ENCODE data around the gene MCF2L2.

MCF2L2 gene

GRCh38 chr3:183153210-183153950 is 275.0 kb downstream of the MCF2L2 start:
- DNase-seq (ENCODE audit: extremely low spot score), result no peak
- no peak for TF ChIP-seq CTCF (IDR thresholded peaks at IDR 0.05; ENCODE audit: control extremely low read depth, extremely low read depth, low read depth, missing control alignments)
- ChIA-PET POLR2A (interaction anchor here (0.7 kb wide), 1 partner anchor 359 kb away, joined by 3 read pairs; no protein-coding TSS in a partner anchor), CTCF (interaction anchor here (1.3 to 1.6 kb wide), 3 partner anchors 12 to 227 kb away, joined by 3 to 5 read pairs (median 3); no protein-coding TSS in a partner anchor)

- POLR2A ChIA-PET, result no interaction called here
- no peak for TF ChIP-seq CTCF (IDR thresholded peaks at IDR 0.05; ENCODE audit: control extremely low read depth, extremely low read depth, low read depth, missing control alignments)
- CTCF ChIA-PET, result interaction anchor here (1.0 to 1.7 kb wide), 3 partner anchors 12 to 228 kb away, joined by 3 to 5 read pairs (median 4); no protein-coding TSS in a partner anchor
- DNase-seq (ENCODE audit: extremely low spot score), result no peak
Observed at GRCh38 chr3:183151821-183152351, 276.5 kb downstream of the MCF2L2 start.

- ChIA-PET CTCF (interaction anchor here (1.3 to 1.7 kb wide), 2 partner anchors 28 to 234 kb away, joined by 3 to 4 read pairs; no protein-coding TSS in a partner anchor), POLR2A (interaction anchor here (0.7 to 1.1 kb wide), 3 partner anchors 24 to 1236 kb away, joined by 3 to 12 read pairs (median 4); no protein-coding TSS in a partner anchor)
- no peak for DNase-seq (ENCODE audit: extremely low spot score)
- TF ChIP-seq CTCF (IDR thresholded peaks at IDR 0.05; ENCODE audit: control extremely low read depth, extremely low read depth, low read depth, missing control alignments), result no peak
Observed at GRCh38 chr3:183151086-183151485, 277.3 kb downstream of the MCF2L2 start.

GRCh38 chr3:183149915-183150750 is 278.3 kb downstream of the MCF2L2 start:
- CTCF ChIA-PET, result interaction anchor here (0.9 to 1.3 kb wide), 2 partner anchors 27 to 235 kb away, joined by 3 to 4 read pairs; no protein-coding TSS in a partner anchor
- POLR2A ChIA-PET, result interaction anchor here (0.7 to 1.1 kb wide), 3 partner anchors 25 to 1235 kb away, joined by 3 to 12 read pairs (median 4); no protein-coding TSS in a partner anchor
- TF ChIP-seq CTCF (IDR thresholded peaks at IDR 0.05; ENCODE audit: control extremely low read depth, extremely low read depth, low read depth, missing control alignments), result no peak
- DNase-seq (ENCODE audit: extremely low spot score), result no peak

GRCh38 chr3:183148056-183148455 is 280.4 kb downstream of the MCF2L2 start:
- CTCF ChIA-PET, result interaction anchor here (2.0 kb wide), 1 partner anchor 10 kb away, joined by 11 read pairs; no protein-coding TSS in a partner anchor
- no peak for DNase-seq (ENCODE audit: extremely low spot score)
- TF ChIP-seq CTCF (IDR thresholded peaks at IDR 0.05; ENCODE audit: control extremely low read depth, extremely low read depth, low read depth, missing control alignments), result no peak

GRCh38 chr3:183144363-183144762 is 284.1 kb downstream of the MCF2L2 start:
- ChIA-PET CTCF (interaction anchor here (1.2 to 2.5 kb wide), 3 partner anchors 10 to 21 kb away, joined by 3 to 16 read pairs (median 8); no protein-coding TSS in a partner anchor), POLR2A (interaction anchor here (0.6 kb wide), 1 partner anchor 10 kb away, joined by 3 read pairs; no protein-coding TSS in a partner anchor)
- DNase-seq (ENCODE audit: extremely low spot score), result no peak
- no peak for TF ChIP-seq CTCF (IDR thresholded peaks at IDR 0.05; ENCODE audit: control extremely low read depth, extremely low read depth, low read depth, missing control alignments)

More at GRCh38 chr3:183148056-183148455, 280.4 kb downstream of the MCF2L2 start:
- POLR2A ChIA-PET, result no interaction called here
